Parathyroid adenoma (tissue), 2 donors: Measurements from ENCODE around the gene SPATA25.
"Not testable (repeated sequence)": the region's sequence is repeated elsewhere in the genome, so short reads cannot be mapped to it uniquely, and the experiment has no call there.

ENCODE experiments used
- H2AFZ ChIP-seq: fragments of 300-600 bp; sonication (generic); one replicate; pipeline ENCODE4 v1.7.0; 2017; ENCODE audit warnings: antibody characterized with exemption, mild to moderate bottlenecking
- H3K27ac ChIP-seq: fragments of 300-600 bp; sonication (generic); one replicate; pipeline ENCODE4 v1.7.0; 2017
- H3K27me3 ChIP-seq: fragments of 300-600 bp; sonication (generic); one replicate; pipeline ENCODE4 v1.7.0; 2017; ENCODE audit warnings: low read length; ENCODE audit not compliant: control insufficient read depth, insufficient read depth
- H3K36me3 ChIP-seq: fragments of 300-600 bp; sonication (generic); one replicate; pipeline ENCODE4 v1.7.0; 2017; ENCODE audit warnings: low read length; ENCODE audit not compliant: control insufficient read depth, insufficient read depth
- H3K4me1 ChIP-seq: fragments of 300-600 bp; sonication (generic); one replicate; pipeline ENCODE4 v1.7.0; 2017; ENCODE audit warnings: control low read depth
- H3K4me2 ChIP-seq: fragments of 300-600 bp; sonication (generic); one replicate; pipeline ENCODE4 v1.7.0; 2017; ENCODE audit warnings: low read length
- H3K4me3 ChIP-seq: fragments of 300-600 bp; sonication (generic); one replicate; pipeline ENCODE4 v1.7.0; 2017; ENCODE audit warnings: low read depth, low read length
- H3K79me2 ChIP-seq: fragments of 300-600 bp; sonication (generic); one replicate; pipeline ENCODE4 v1.7.0; 2017; ENCODE audit warnings: control low read depth
- H3K9ac ChIP-seq: fragments of 300-600 bp; sonication (generic); one replicate; pipeline ENCODE4 v1.7.0; 2017; ENCODE audit warnings: mild to moderate bottlenecking
- H3K9me3 ChIP-seq: fragments of 300-600 bp; sonication (generic); one replicate; pipeline ENCODE4 v1.7.0; 2017; ENCODE audit warnings: low read length; ENCODE audit not compliant: control insufficient read depth
- CTCF ChIP-seq: fragments of 300-600 bp; sonication (generic); IDR thresholded peaks from one replicate; pipeline ENCODE4 v1.7.0; 2017; ENCODE audit warnings: antibody characterized with exemption, mild to moderate bottlenecking
- donor health status: primary hyperparathyroidism.

Gene SPATA25

GRCh38 chr20:45878076-45878761 lies 9.2 kb downstream of the SPATA25 start:
- H3K4me2 ChIP-seq: no peak overlapping the region
- no peak overlapping the region for H3K9ac ChIP-seq
- peaks cover 4% of the 10 kb centered on the region for H3K79me2 ChIP-seq
- no peak overlapping the region for H3K27ac ChIP-seq
- no peaks in the 10 kb centered on the region for H3K9me3 ChIP-seq
- H3K4me3 ChIP-seq: no peak overlapping the region
- TF ChIP-seq CTCF: no peak
- H3K4me1 ChIP-seq: no peaks in the 10 kb centered on the region
- no peak overlapping the region for H2AFZ ChIP-seq
- no peaks in the 10 kb centered on the region for H3K36me3 ChIP-seq
- H3K27me3 ChIP-seq: no peaks in the 10 kb centered on the region

GRCh38 chr20:45874576-45874975 lies 12.8 kb downstream of the SPATA25 start:
- no peak overlapping the region for H3K27ac ChIP-seq

GRCh38 chr20:45874104-45874481 lies 13.3 kb downstream of the SPATA25 start:
- not testable (repeated sequence) for H3K9ac ChIP-seq, H3K79me2 ChIP-seq, H3K27ac ChIP-seq, H3K27me3 ChIP-seq, H3K4me2 ChIP-seq, H3K9me3 ChIP-seq, H3K4me1 ChIP-seq, H2AFZ ChIP-seq, H3K4me3 ChIP-seq, H3K36me3 ChIP-seq

More at GRCh38 chr20:45874576-45874975, 12.8 kb downstream of the SPATA25 start:
- no peak overlapping the region for H2AFZ ChIP-seq
- H3K27me3 ChIP-seq: no peaks in the 10 kb centered on the region
- H3K79me2 ChIP-seq: no peaks in the 10 kb centered on the region
- H3K9ac ChIP-seq: no peak overlapping the region
- no peak for TF ChIP-seq CTCF
- H3K4me2 ChIP-seq: no peak overlapping the region
- no peaks in the 10 kb centered on the region for H3K9me3 ChIP-seq
- no peaks in the 10 kb centered on the region for H3K4me1 ChIP-seq
- no peaks in the 10 kb centered on the region for H3K36me3 ChIP-seq
- no peak overlapping the region for H3K4me3 ChIP-seq

GRCh38 chr20:45873409-45874103 lies 13.9 kb downstream of the SPATA25 start:
- no peak overlapping the region for H3K27ac ChIP-seq
- no peaks in the 10 kb centered on the region for H3K4me1 ChIP-seq
- H3K4me2 ChIP-seq: no peak overlapping the region
- no peaks in the 10 kb centered on the region for H3K27me3 ChIP-seq
- TF ChIP-seq CTCF: no peak
- H3K36me3 ChIP-seq: no peaks in the 10 kb centered on the region
- H2AFZ ChIP-seq: no peak overlapping the region
- no peak overlapping the region for H3K9ac ChIP-seq
- no peak overlapping the region for H3K4me3 ChIP-seq
- H3K9me3 ChIP-seq: no peaks in the 10 kb centered on the region
- H3K79me2 ChIP-seq: no peaks in the 10 kb centered on the region

GRCh38 chr20:45872626-45873025 lies 14.8 kb downstream of the SPATA25 start:
- H3K27me3 ChIP-seq: no peaks in the 10 kb centered on the region
- H3K79me2 ChIP-seq: no peaks in the 10 kb centered on the region
- H3K4me3 ChIP-seq: no peak overlapping the region
- H3K4me2 ChIP-seq: no peak overlapping the region
- no peak for TF ChIP-seq CTCF
- H2AFZ ChIP-seq: no peak overlapping the region
- no peak overlapping the region for H3K9ac ChIP-seq
- no peaks in the 10 kb centered on the region for H3K9me3 ChIP-seq
- H3K4me1 ChIP-seq: no peaks in the 10 kb centered on the region
- no peaks in the 10 kb centered on the region for H3K36me3 ChIP-seq
- H3K27ac ChIP-seq: no peak overlapping the region
